Endothelial cell (in vitro differentiated cells): ENCODE measurements around the gene KLHDC10. TPM values are rescaled to one million over a fixed set of nuclear protein-coding genes. Genes with fewer than 3 reads are reported as not detected.

Source experiments
- DNase-seq: peaks from one replicate; pipeline ENCODE4 v3.0.0; 2021; ENCODE audit warnings: low spot score
- H3K27ac Mint-ChIP-seq: one replicate; pipeline ENCODE4 v1.8.0; 2021; ENCODE audit warnings: mixed read lengths, inconsistent platforms; ENCODE audit not compliant: unreplicated experiment
- H3K27me3 Mint-ChIP-seq: one replicate; pipeline ENCODE4 v1.8.0; 2021; ENCODE audit warnings: mild to moderate bottlenecking, moderate library complexity, mixed read lengths, inconsistent platforms; ENCODE audit not compliant: unreplicated experiment
- H3K36me3 Mint-ChIP-seq: one replicate; pipeline ENCODE4 v1.8.0; 2021; ENCODE audit warnings: mild to moderate bottlenecking, low read depth, mixed read lengths, inconsistent platforms; ENCODE audit not compliant: unreplicated experiment
- H3K4me1 Mint-ChIP-seq: one replicate; pipeline ENCODE4 v1.8.0; 2021; ENCODE audit warnings: mild to moderate bottlenecking, mixed read lengths, inconsistent platforms; ENCODE audit not compliant: unreplicated experiment
- H3K4me3 Mint-ChIP-seq: one replicate; pipeline ENCODE4 v1.8.0; 2021; ENCODE audit warnings: mild to moderate bottlenecking, mixed read lengths, inconsistent platforms; ENCODE audit not compliant: unreplicated experiment
- H3K9me3 Mint-ChIP-seq: one replicate; pipeline ENCODE4 v1.8.0; 2021; ENCODE audit warnings: mixed read lengths, inconsistent platforms; ENCODE audit not compliant: unreplicated experiment
- CTCF ChIP-seq: fragments of 200-600 bp; sonication (generic); IDR thresholded peaks from one replicate; pipeline ENCODE4 v1.5.0; 2021; ENCODE audit warnings: antibody characterized with exemption; ENCODE audit not compliant: unreplicated experiment
- total RNA-seq: library from RNA; stranded (reverse); fragmentation: NEBNext Ultra II Directional; extraction: Animal tissue kit (Norgen Biotek cat#: 25700); gene quantifications from one replicate; pipeline ENCODE4 v1.2.1, GENCODE V29; 2021; ENCODE audit not compliant: unreplicated experiment

The KLHDC10 gene
- total RNA-seq, 1 donor from 2014 or later: 28.8 TPM

DNA sequence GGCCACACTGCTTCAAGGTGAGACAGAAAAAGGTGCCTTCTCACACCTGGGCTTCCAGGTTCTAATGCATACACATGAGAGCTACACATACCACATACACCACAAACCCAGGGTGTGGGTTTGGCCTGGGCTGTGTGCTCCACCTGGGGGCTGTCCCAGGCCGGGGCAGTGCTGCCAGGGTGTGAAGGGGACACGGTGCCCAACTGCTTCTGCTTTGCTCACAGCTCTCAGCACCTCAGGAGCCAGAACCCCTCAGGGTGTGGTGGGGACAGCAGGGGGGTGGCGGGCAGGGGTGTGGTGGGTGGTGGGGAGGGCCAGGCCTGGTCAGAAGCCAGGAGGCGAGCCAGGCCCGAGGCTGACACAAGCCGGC, 83.8 kb downstream of the KLHDC10 start:
- TF ChIP-seq CTCF: no peak

GRCh38 chr7:130154501-130155317, 84.4 kb downstream of the KLHDC10 start:
- no peaks in the 10 kb centered on the region for H3K9me3 Mint-ChIP-seq
- H3K4me1 Mint-ChIP-seq: peaks cover 6% of the 10 kb centered on the region
- TF ChIP-seq CTCF: peak; percentile 68
- H3K36me3 Mint-ChIP-seq: peaks cover 4% of the 10 kb centered on the region
- DNase-seq: peak; percentile 31
- H3K4me3 Mint-ChIP-seq: no peak overlapping the region
- H3K27ac Mint-ChIP-seq: no peak overlapping the region
- peaks cover 2% of the 10 kb centered on the region for H3K27me3 Mint-ChIP-seq

More for the DNA sequence above, 83.8 kb downstream of the KLHDC10 start:
- Mint-ChIP-seq H3K9me3 (no peaks in the 10 kb centered on the region), H3K27me3 (peaks cover 3% of the 10 kb centered on the region), H3K4me3 (no peak overlapping the region), H3K36me3 (peaks cover 4% of the 10 kb centered on the region), H3K27ac (no peak overlapping the region), H3K4me1 (peaks cover 10% of the 10 kb centered on the region)
- peak; percentile 7 for DNase-seq

DNA sequence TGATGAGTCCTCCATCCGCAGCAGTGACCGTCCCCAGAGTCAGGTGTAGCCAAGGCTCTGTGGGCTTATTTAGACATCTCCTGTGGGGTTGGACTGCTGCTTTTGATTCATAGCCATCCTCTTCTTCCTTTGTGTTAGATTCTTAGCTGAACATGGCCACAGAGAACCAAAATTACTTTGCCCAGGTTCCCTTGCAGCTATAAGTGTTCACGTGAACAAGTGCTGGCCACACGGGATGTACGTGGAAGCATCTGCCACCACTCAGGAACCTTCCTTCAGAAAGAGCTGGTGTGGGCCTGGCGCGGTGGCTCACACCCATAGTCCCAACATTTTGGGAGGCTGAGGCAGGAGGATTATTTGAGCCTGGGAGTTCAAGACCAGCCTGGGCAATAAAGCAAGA, 85.8 kb downstream of the KLHDC10 start:
- Mint-ChIP-seq H3K36me3 (peaks cover 4% of the 10 kb centered on the region), H3K27ac (no peak overlapping the region), H3K9me3 (no peaks in the 10 kb centered on the region), H3K4me3 (no peak overlapping the region), H3K27me3 (peaks cover 2% of the 10 kb centered on the region), H3K4me1 (no peaks in the 10 kb centered on the region)
- TF ChIP-seq CTCF: no peak
- no peak for DNase-seq

GRCh38 chr7:130157700-130158099, 87.4 kb downstream of the KLHDC10 start:
- Mint-ChIP-seq H3K4me1 (no peaks in the 10 kb centered on the region), H3K27me3 (peaks cover 2% of the 10 kb centered on the region), H3K9me3 (no peaks in the 10 kb centered on the region), H3K4me3 (no peak overlapping the region), H3K27ac (no peak overlapping the region), H3K36me3 (peaks cover 7% of the 10 kb centered on the region)
- DNase-seq: no peak
- TF ChIP-seq CTCF: no peak

GRCh38 chr7:130160023-130160422, 89.7 kb downstream of the KLHDC10 start:
- H3K36me3 Mint-ChIP-seq: peaks cover 7% of the 10 kb centered on the region

More at GRCh38 chr7:130160023-130160422, 89.7 kb downstream of the KLHDC10 start:
- no peaks in the 10 kb centered on the region for H3K9me3 Mint-ChIP-seq
- peaks cover 2% of the 10 kb centered on the region for H3K27me3 Mint-ChIP-seq
- no peak for TF ChIP-seq CTCF
- H3K4me1 Mint-ChIP-seq: no peaks in the 10 kb centered on the region
- H3K27ac Mint-ChIP-seq: no peak overlapping the region
- DNase-seq: no peak
- no peak overlapping the region for H3K4me3 Mint-ChIP-seq
